CD8-positive, alpha-beta memory T cell (primary cell): ENCODE data around the gene SLC34A1. TPM values are rescaled to one million over a fixed set of nuclear protein-coding genes. Genes with fewer than 3 reads are reported as not detected.
A peak's percentile ranks its signal among the peaks of the same experiment; 100 is the strongest.

Experiments
- CTCF ChIA-PET: fragments of 350-600 bp; sonication (Branson Sonifier 250); formaldehyde crosslinking; loops from one replicate; lab custom pipeline; 2021; ENCODE audit warnings: antibody characterized with exemption; lab: Charles Lee
- POLR2A ChIA-PET: fragments of 350-600 bp; sonication (Branson Sonifier 250); formaldehyde crosslinking; loops from one replicate; lab custom pipeline; 2021; ENCODE audit warnings: antibody characterized with exemption; lab: Charles Lee
- DNase-seq, 5 donors: peaks; one replicate each; pipeline versions ENCODE4 v3.0.0 to v3.0.0-alpha.2; 2020 to 2022; ENCODE audit warnings: mixed read lengths in 1 of 5
- H3K27ac ChIP-seq: one replicate; pipeline ENCODE4 v1.7.0; 2013; ENCODE audit warnings: low read depth, mild to moderate bottlenecking, low read length, moderate library complexity
- H3K27me3 ChIP-seq: 2 replicates; pipeline ENCODE4 v1.7.0; 2013; ENCODE audit warnings: low read length, mild to moderate bottlenecking; ENCODE audit not compliant: insufficient read depth, poor library complexity, severe bottlenecking
- H3K36me3 ChIP-seq: 2 replicates; pipeline ENCODE4 v1.7.0; 2013; ENCODE audit warnings: mild to moderate bottlenecking, low read length, moderate library complexity; ENCODE audit not compliant: insufficient read depth
- H3K4me1 ChIP-seq: 2 replicates; pipeline ENCODE4 v1.7.0; 2013; ENCODE audit warnings: mild to moderate bottlenecking, low read length, moderate library complexity; ENCODE audit not compliant: insufficient read depth
- H3K4me3 ChIP-seq: 2 replicates; pipeline ENCODE4 v1.7.0; 2013; ENCODE audit warnings: mild to moderate bottlenecking, low read length
- H3K9me3 ChIP-seq: 2 replicates; pipeline ENCODE4 v1.7.0; 2013; ENCODE audit warnings: mild to moderate bottlenecking, low read length
- H3K27ac Mint-ChIP-seq, 8 donors: one replicate each; pipeline ENCODE4 v1.8.0; 2020 to 2021; ENCODE audit warnings: mixed read lengths in 8 of 8, mild to moderate bottlenecking in 6 of 8, inconsistent platforms in 3 of 8, moderate library complexity in 3 of 8
- H3K27me3 Mint-ChIP-seq, 2 donors: one replicate each; pipeline ENCODE4 v1.8.0; 2020 to 2021; ENCODE audit warnings: mixed read lengths in 2 of 2, mild to moderate bottlenecking in 1 of 2, moderate library complexity in 1 of 2
- H3K36me3 Mint-ChIP-seq, 3 donors: one replicate each; pipeline ENCODE4 v1.8.0; 2020 to 2021; ENCODE audit warnings: mixed read lengths in 3 of 3, inconsistent platforms in 1 of 3, mild to moderate bottlenecking in 1 of 3
- H3K4me1 Mint-ChIP-seq, 3 donors: one replicate each; pipeline ENCODE4 v1.8.0; 2020 to 2021; ENCODE audit warnings: mixed read lengths in 3 of 3, inconsistent platforms in 1 of 3, mild to moderate bottlenecking in 1 of 3
- H3K4me3 Mint-ChIP-seq, 7 donors: one replicate each; pipeline ENCODE4 v1.8.0; 2020 to 2021; ENCODE audit warnings: mixed read lengths in 7 of 7, mild to moderate bottlenecking in 6 of 7, moderate library complexity in 4 of 7, inconsistent platforms in 2 of 7
- H3K9me3 Mint-ChIP-seq, 5 donors: one replicate each; pipeline ENCODE4 v1.8.0; 2020 to 2022; ENCODE audit warnings: mixed read lengths in 5 of 5, mild to moderate bottlenecking in 3 of 5, moderate library complexity in 2 of 5, inconsistent platforms in 1 of 5
- polyA plus RNA-seq: library from polyadenylated mRNA; unstranded; fragments of 300-500 nt; fragmentation: Illumina TruSeq; gene quantifications from one replicate; pipeline ENCODE4 v1.2.3, GENCODE V29; 2021
- total RNA-seq, 2 experiments: library from RNA; stranded (reverse); gene quantifications; one replicate each; pipeline ENCODE4 v1.2.3, GENCODE V29; 2021

The SLC34A1 gene
- total and polyA plus RNA-seq, 3 experiments from 2014 or later: 0.09 to 0.17 TPM; not detected in 1

DNA sequence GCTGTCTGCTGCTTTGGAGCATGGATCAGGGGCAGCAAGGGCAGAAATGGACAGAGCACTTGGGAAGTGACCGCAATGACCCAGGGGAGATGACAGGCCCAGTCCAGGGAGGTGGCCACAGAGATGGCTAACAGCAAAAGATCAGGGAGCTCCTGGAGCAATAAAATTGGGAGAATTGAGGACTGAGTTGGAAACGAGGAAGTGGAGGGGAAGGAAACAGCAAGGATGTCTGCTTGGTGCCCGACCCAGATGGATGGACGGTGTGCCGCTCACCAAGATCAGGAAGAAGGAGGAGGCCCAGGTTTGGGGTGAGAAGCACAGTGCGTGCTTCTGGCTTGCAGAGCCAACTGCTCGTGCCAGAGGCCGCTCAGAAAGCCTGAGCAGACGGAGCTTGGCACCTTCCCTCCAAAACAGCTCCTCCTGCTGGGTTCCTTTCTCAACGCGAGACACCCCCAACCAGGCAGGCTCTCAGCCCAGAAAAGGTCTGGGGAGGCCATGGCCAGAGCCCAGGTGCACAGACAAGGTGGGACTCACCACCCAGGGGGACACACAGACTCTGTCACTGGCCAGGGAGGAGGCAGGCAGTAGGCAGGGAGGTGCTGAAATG lies 1.7 kb upstream of the SLC34A1 start:
- Histone ChIP-seq H3K4me1 (peaks cover 41% of the 10 kb centered on the region), H3K27me3 (no peaks in the 10 kb centered on the region), H3K9me3 (no peaks in the 10 kb centered on the region), H3K36me3 (no peaks in the 10 kb centered on the region), H3K27ac (no peak overlapping the region), H3K4me3 (no peak overlapping the region)
- DNase-seq: peak in 1 of 5 donors; percentile 39
- peaks cover 14 to 30% (median 16%) of the 10 kb centered on the region in 3 donors for H3K4me1 Mint-ChIP-seq
- H3K9me3 Mint-ChIP-seq: no peaks in the 10 kb centered on the region
- H3K27me3 Mint-ChIP-seq: peaks cover 0 to 2% of the 10 kb centered on the region in 2 donors
- H3K4me3 Mint-ChIP-seq: no peak overlapping the region
- peaks cover 0 to 2% (median 0%) of the 10 kb centered on the region in 3 donors for H3K36me3 Mint-ChIP-seq
- POLR2A ChIA-PET: no interaction called here
- CTCF ChIA-PET: interaction anchor here (0.9 to 16.1 kb wide), 3 partner anchors 12 to 73 kb away, joined by 4 to 291 read pairs (median 50); partner anchors contain the start of gene PFN3
- H3K27ac Mint-ChIP-seq: no peak overlapping the region

DNA sequence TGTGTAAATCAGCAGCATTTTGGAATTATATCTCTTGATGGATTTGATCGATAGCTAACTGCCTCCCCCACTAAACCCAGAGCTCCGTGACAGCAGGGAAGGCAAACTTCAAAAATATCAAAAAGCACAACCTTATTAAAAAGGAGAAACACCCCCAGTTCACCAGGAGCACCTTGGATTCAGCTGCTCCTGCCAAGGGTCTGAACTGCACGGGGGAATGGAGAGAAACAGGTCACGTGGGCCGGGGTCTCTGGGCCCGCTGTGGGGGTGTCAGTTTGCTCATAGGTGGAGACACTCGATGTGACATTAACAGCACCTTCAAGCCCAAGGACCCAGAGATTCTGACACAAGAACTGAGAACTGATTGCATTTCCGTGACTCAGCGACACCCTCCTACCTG lies 1.1 kb upstream of the SLC34A1 start:
- H3K27ac Mint-ChIP-seq: peak overlapping the region in 1 of 8 donors; percentile 50
- H3K27ac ChIP-seq: no peak overlapping the region
- no peak for DNase-seq
- H3K27me3 Mint-ChIP-seq: peaks cover 0 to 2% of the 10 kb centered on the region in 2 donors
- no peaks in the 10 kb centered on the region for H3K9me3 Mint-ChIP-seq
- no peak overlapping the region for H3K4me3 Mint-ChIP-seq
- no peaks in the 10 kb centered on the region for H3K36me3 ChIP-seq
- peaks cover 39% of the 10 kb centered on the region for H3K4me1 ChIP-seq
- CTCF ChIA-PET: interaction anchor here (0.9 to 16.1 kb wide), 3 partner anchors 12 to 72 kb away, joined by 4 to 291 read pairs (median 50); partner anchors contain the start of gene PFN3
- H3K36me3 Mint-ChIP-seq: peaks cover 0 to 2% (median 0%) of the 10 kb centered on the region in 3 donors
- POLR2A ChIA-PET: interaction anchor here (0.7 kb wide), 1 partner anchor 117 kb away, joined by 3 read pairs; no protein-coding TSS in a partner anchor
- H3K27me3 ChIP-seq: no peaks in the 10 kb centered on the region
- peaks cover 16 to 32% (median 18%) of the 10 kb centered on the region in 3 donors for H3K4me1 Mint-ChIP-seq
- no peak overlapping the region for H3K4me3 ChIP-seq
- H3K9me3 ChIP-seq: no peaks in the 10 kb centered on the region

DNA sequence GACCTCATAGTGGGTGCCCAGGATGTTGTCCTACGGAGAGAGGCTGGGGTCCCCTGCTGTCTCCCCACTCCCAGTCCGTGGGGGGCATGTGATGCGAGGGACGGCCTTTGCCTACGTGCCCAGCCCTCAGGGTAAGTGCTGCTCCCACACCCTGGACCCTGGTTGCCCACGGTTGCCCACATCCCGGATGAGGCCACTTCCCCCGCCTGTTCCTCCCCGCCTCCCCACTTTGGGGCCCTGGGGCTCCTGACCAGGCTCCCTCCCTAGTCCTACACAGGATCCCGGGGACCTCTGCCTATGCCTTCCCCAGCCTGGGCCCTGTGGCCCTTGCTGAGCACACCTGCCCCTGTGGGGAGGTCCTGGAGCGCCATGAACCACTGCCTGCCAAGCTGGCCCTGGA lies 1.5 kb downstream of the SLC34A1 start:
- no peak for DNase-seq
- peaks cover 33 to 48% (median 36%) of the 10 kb centered on the region in 3 donors for H3K4me1 Mint-ChIP-seq
- H3K27me3 Mint-ChIP-seq: peaks cover 0 to 2% of the 10 kb centered on the region in 2 donors
- no peaks in the 10 kb centered on the region for H3K9me3 ChIP-seq
- H3K9me3 Mint-ChIP-seq: no peaks in the 10 kb centered on the region
- CTCF ChIA-PET: interaction anchor here (1.8 to 16.1 kb wide), 5 partner anchors 12 to 76 kb away, joined by 5 to 291 read pairs (median 50); partner anchors contain the start of genes PFN3 and PRR7
- H3K36me3 ChIP-seq: no peaks in the 10 kb centered on the region
- peak overlapping the region in 5 of 8 donors; percentile 26 to 72 (median 50) for H3K27ac Mint-ChIP-seq
- no peaks in the 10 kb centered on the region for H3K27me3 ChIP-seq
- H3K36me3 Mint-ChIP-seq: peaks cover 0 to 2% (median 0%) of the 10 kb centered on the region in 3 donors
- POLR2A ChIA-PET: no interaction called here
- H3K27ac ChIP-seq: no peak overlapping the region
- H3K4me1 ChIP-seq: peaks cover 49% of the 10 kb centered on the region
- peak overlapping the region in 2 of 7 donors; percentile 39 to 58 for H3K4me3 Mint-ChIP-seq
- no peak overlapping the region for H3K4me3 ChIP-seq

DNA sequence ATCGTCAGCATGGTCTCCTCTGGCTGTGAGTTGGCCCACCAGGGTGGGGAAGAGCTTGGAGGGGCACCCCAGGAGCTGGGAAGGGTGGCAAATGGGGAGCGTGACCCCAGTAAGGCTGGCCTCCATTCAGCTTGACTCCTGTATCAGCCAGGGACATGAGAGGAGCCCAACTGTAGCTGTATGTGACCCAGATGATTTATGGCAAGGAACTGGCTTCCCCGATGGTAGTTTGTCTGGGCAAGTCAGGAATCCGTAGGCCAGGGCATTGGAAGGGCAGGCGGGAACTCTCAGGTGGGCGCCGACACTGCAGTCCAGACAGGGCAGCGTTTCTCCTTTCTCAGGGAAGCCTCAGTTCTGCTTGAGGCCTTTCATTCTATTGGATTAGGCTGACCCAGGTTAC lies 2.3 kb downstream of the SLC34A1 start:
- Mint-ChIP-seq H3K9me3 (no peaks in the 10 kb centered on the region), H3K27me3 (peaks cover 0 to 2% of the 10 kb centered on the region in 2 donors), H3K36me3 (peaks cover 0 to 2% (median 0%) of the 10 kb centered on the region in 3 donors), H3K27ac (peak overlapping the region in 2 of 8 donors; percentile 6 to 27), H3K4me3 (no peak overlapping the region), H3K4me1 (peaks cover 41 to 53% (median 44%) of the 10 kb centered on the region in 3 donors)
- Histone ChIP-seq H3K27me3 (no peaks in the 10 kb centered on the region), H3K27ac (no peak overlapping the region), H3K36me3 (no peaks in the 10 kb centered on the region), H3K9me3 (no peaks in the 10 kb centered on the region), H3K4me1 (peaks cover 54% of the 10 kb centered on the region), H3K4me3 (no peak overlapping the region)
- POLR2A ChIA-PET: interaction anchor here (1.2 kb wide), 1 partner anchor 14 kb away, joined by 3 read pairs; no protein-coding TSS in a partner anchor
- CTCF ChIA-PET: interaction anchor here (1.8 to 16.1 kb wide), 5 partner anchors 13 to 77 kb away, joined by 5 to 291 read pairs (median 50); partner anchors contain the start of genes PFN3 and PRR7
- no peak for DNase-seq

DNA sequence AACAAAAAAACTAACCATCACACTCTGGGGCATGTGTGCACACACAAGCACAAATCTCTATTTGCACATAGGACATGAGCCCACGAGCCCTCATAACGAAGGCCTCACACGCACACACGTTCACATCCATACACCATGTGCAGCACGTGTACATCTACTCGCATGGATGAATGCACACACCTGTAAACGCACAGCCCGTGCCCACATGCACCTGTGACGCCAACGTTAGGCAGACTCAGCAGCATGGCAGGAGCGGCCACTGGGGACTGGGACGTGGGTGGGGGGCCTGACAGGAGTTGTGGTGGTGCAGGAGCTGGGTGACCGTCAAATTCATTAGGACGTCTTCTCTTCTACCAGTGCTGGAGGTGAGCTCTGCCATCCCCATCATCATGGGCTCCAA lies 3.2 kb downstream of the SLC34A1 start:
- H3K4me3 Mint-ChIP-seq: no peak overlapping the region
- POLR2A ChIA-PET: interaction anchor here (1.2 kb wide), 1 partner anchor 15 kb away, joined by 3 read pairs; no protein-coding TSS in a partner anchor

DNA sequence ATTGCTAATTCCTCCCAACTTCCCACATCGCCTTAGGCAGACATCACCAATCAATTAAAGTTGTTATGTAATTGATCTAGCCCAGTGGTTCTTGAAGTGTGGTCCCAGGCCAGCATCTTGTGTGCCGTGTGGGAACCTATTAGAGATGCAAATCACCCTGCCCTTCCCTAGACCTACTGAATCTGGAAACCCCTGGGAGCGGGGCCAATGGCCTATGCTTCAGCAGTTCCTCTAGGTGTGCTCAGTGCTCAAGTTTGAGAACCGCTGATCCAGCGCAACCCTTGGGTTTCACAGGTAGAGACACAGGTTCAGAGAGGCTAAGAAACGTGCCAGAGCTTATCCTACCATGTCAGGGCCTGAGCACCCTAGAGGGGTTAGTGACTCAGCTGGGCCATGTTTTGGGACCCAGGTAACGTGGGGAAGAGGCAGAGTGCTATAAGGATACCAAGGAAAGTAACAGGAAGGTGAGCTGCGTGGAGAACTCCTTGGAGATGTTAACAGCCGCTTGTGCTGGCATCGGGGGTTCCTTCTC lies 4.4 kb downstream of the SLC34A1 start:
- H3K4me1 ChIP-seq: peaks cover 46% of the 10 kb centered on the region
- no peaks in the 10 kb centered on the region for H3K27me3 ChIP-seq
- ChIA-PET POLR2A (interaction anchor here (0.9 to 3.3 kb wide), 11 partner anchors 8 to 255 kb away, joined by 3 to 48 read pairs (median 4); partner anchors contain the start of genes LMAN2, PDLIM7 and PRR7), CTCF (interaction anchor here (1.1 to 16.1 kb wide), 17 partner anchors 10 to 276 kb away, joined by 3 to 291 read pairs (median 27); partner anchors contain the start of genes GRK6, PDLIM7, PFN3 and PRR7)
- Mint-ChIP-seq H3K27ac (peak overlapping the region; percentile 71 to 99 (median 91)), H3K4me3 (peak overlapping the region in 6 of 7 donors; percentile 9 to 78 (median 62)), H3K4me1 (peaks cover 41 to 47% (median 42%) of the 10 kb centered on the region in 3 donors), H3K27me3 (no peaks in the 10 kb centered on the region), H3K36me3 (no peaks in the 10 kb centered on the region), H3K9me3 (no peaks in the 10 kb centered on the region)
- no peaks in the 10 kb centered on the region for H3K9me3 ChIP-seq
- H3K27ac ChIP-seq: peak overlapping the region; percentile 49
- no peaks in the 10 kb centered on the region for H3K36me3 ChIP-seq
- H3K4me3 ChIP-seq: no peak overlapping the region
- no peak for DNase-seq

More for the DNA sequence above, 3.2 kb downstream of the SLC34A1 start:
- peaks cover 52% of the 10 kb centered on the region for H3K4me1 ChIP-seq
- no peak for DNase-seq
- no peak overlapping the region for H3K27ac ChIP-seq
- H3K9me3 Mint-ChIP-seq: no peaks in the 10 kb centered on the region
- no peaks in the 10 kb centered on the region for H3K9me3 ChIP-seq
- peak overlapping the region in 3 of 8 donors; percentile 54 to 89 (median 61) for H3K27ac Mint-ChIP-seq
- H3K36me3 Mint-ChIP-seq: peaks cover 0 to under 1% (median 0%) of the 10 kb centered on the region in 3 donors
- no peaks in the 10 kb centered on the region for H3K27me3 ChIP-seq
- no peak overlapping the region for H3K4me3 ChIP-seq
- no peaks in the 10 kb centered on the region for H3K36me3 ChIP-seq
- peaks cover 0 to 2% of the 10 kb centered on the region in 2 donors for H3K27me3 Mint-ChIP-seq
- CTCF ChIA-PET: interaction anchor here (2.3 to 16.1 kb wide), 5 partner anchors 17 to 113 kb away, joined by 9 to 291 read pairs (median 136); partner anchors contain the start of genes PDLIM7, PFN3 and PRR7
- H3K4me1 Mint-ChIP-seq: peaks cover 41 to 51% (median 43%) of the 10 kb centered on the region in 3 donors

DNA sequence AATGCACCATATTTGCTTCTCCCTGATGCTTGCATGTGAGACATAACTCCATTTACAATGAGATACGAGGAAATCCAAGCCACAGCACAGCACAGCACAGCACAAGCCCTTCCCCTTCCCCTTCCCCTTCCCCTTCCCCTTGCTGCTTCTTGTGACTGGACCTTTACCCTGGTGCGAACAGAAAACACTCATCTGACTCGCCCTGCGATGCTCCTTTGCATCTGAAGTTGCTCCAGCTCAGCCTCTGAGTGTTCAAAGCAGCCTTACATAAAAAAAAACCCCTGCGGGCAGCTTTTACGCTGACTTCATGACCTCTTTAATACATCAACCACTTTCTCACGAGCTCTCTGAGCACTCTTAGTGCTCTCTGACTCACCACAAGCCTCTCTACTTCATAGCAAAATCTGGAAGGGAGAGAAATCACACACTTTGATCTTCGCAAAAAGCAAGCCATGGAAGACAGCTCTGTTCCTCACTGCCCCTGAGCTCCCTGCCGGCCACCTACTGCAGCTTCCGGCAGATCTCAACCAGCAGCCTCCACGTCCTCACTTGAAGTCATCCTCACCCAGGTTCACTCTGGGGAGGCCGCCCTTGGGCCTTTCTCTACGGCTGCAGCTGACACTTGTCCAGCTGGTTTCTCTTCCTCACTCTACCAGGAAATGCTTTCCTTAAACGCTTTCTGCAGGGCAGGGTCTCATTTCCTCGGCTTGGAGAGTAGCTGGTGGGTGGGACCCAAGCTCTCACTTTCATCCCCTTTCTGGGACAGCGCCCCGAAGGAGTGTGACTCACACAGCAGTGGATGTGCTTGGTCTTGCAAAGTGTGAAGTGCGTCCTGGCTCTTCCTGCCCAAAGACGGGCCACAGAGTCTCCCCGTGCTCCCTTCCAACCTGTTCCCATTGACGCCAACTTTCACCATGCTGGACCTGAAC lies 5.3 kb downstream of the SLC34A1 start:
- peak; percentile 31 to 76 (median 59) for DNase-seq
- no peaks in the 10 kb centered on the region for H3K27me3 Mint-ChIP-seq
- H3K9me3 Mint-ChIP-seq: no peaks in the 10 kb centered on the region
- peaks cover 46% of the 10 kb centered on the region for H3K4me1 ChIP-seq
- no peaks in the 10 kb centered on the region for H3K36me3 ChIP-seq
- ChIA-PET POLR2A (interaction anchor here (0.7 to 3.3 kb wide), 17 partner anchors 9 to 256 kb away, joined by 3 to 48 read pairs (median 4); partner anchors contain the start of genes GRK6, LMAN2, PDLIM7 and PRR7), CTCF (interaction anchor here (0.5 to 16.1 kb wide), 30 partner anchors 8 to 277 kb away, joined by 3 to 291 read pairs (median 8); partner anchors contain the start of genes GRK6, LMAN2, PDLIM7 and PFN3)
- H3K4me3 Mint-ChIP-seq: peak overlapping the region; percentile 12 to 78 (median 63)
- H3K4me1 Mint-ChIP-seq: peaks cover 41 to 47% (median 42%) of the 10 kb centered on the region in 3 donors
- no peaks in the 10 kb centered on the region for H3K27me3 ChIP-seq
- peak overlapping the region; percentile 49 for H3K27ac ChIP-seq
- H3K36me3 Mint-ChIP-seq: no peaks in the 10 kb centered on the region
- H3K4me3 ChIP-seq: peak overlapping the region; percentile 18
- H3K27ac Mint-ChIP-seq: peak overlapping the region; percentile 71 to 99 (median 91)
- H3K9me3 ChIP-seq: no peaks in the 10 kb centered on the region
